ENCODE data around the gene NPAT. TPM values are rescaled to one million over a fixed set of nuclear protein-coding genes. Genes with fewer than 3 reads are reported as not detected.

Gene NPAT
- total RNA-seq, 1 donor from 2014 or later = 39.2 TPM

GRCh38 chr11:108160970-108161566 lies 61.4 kb downstream of the NPAT start:
- H3F3A ChIP-seq (ENCODE audit: low read depth) = no peaks in the 10 kb centered on the region
- H3K4me1 ChIP-seq = no peaks in the 10 kb centered on the region
- no peaks in the 10 kb centered on the region for H3K9me3 ChIP-seq (ENCODE audit: low read depth)
- H3K9ac ChIP-seq = no peak overlapping the region
- TF ChIP-seq EZH2phosphoT487 (IDR thresholded peaks at IDR 0.05) = no peak
- TF ChIP-seq EZH2 (IDR thresholded peaks at IDR 0.05) = no peak
- no peak for TF ChIP-seq CTCF (IDR thresholded peaks at IDR 0.05)
- H3K36me3 Mint-ChIP-seq = peaks cover 7% of the 10 kb centered on the region
- DNase-seq (ENCODE audit: low spot score) = no peak
- H3K4me1 Mint-ChIP-seq = no peaks in the 10 kb centered on the region
- no peaks in the 10 kb centered on the region for H4K20me1 ChIP-seq (ENCODE audit: low read depth)
- H3K79me2 ChIP-seq (ENCODE audit: low read depth) = no peaks in the 10 kb centered on the region
- H3K27ac Mint-ChIP-seq = peak overlapping the region; percentile 21
- H3K27me3 Mint-ChIP-seq (ENCODE audit: insufficient read depth, low read depth) = no peaks in the 10 kb centered on the region
- H3K4me2 ChIP-seq = no peak overlapping the region
- H2AFZ ChIP-seq (replicated peaks) = no peak overlapping the region
- no peak overlapping the region for H3K4me3 ChIP-seq
- no peak overlapping the region for H3K4me3 Mint-ChIP-seq
- H3K36me3 ChIP-seq = peaks cover 15% of the 10 kb centered on the region
- H3K9me3 Mint-ChIP-seq = no peaks in the 10 kb centered on the region
- H3K27me3 ChIP-seq = no peaks in the 10 kb centered on the region
- H3K27ac ChIP-seq = no peak overlapping the region

- TF ChIP-seq EZH2phosphoT487 (IDR thresholded peaks at IDR 0.05) (no peak), EZH2 (IDR thresholded peaks at IDR 0.05) (no peak), CTCF (IDR thresholded peaks at IDR 0.05) (no peak)
- H3K27ac Mint-ChIP-seq = no peak overlapping the region
- no peaks in the 10 kb centered on the region for H3K4me1 Mint-ChIP-seq
These were observed 67.8 kb downstream of the NPAT start for GRCh38 chr11:108154591-108154990.

GRCh38 chr11:108148556-108148955 lies 73.9 kb downstream of the NPAT start:
- Histone ChIP-seq H3K79me2 (ENCODE audit: low read depth) (no peaks in the 10 kb centered on the region), H3K36me3 (peaks cover 10% of the 10 kb centered on the region), H3K4me3 (no peak overlapping the region), H3F3A (ENCODE audit: low read depth) (no peaks in the 10 kb centered on the region), H3K27me3 (no peaks in the 10 kb centered on the region), H3K9me3 (ENCODE audit: low read depth) (no peaks in the 10 kb centered on the region), H4K20me1 (ENCODE audit: low read depth) (no peaks in the 10 kb centered on the region), H2AFZ (replicated peaks) (no peak overlapping the region), H3K4me1 (no peaks in the 10 kb centered on the region), H3K27ac (no peak overlapping the region), H3K4me2 (no peak overlapping the region), H3K9ac (no peak overlapping the region)
- DNase-seq (ENCODE audit: low spot score) = no peak
- no peak overlapping the region for H3K27ac Mint-ChIP-seq
- H3K4me1 Mint-ChIP-seq = no peaks in the 10 kb centered on the region
- no peaks in the 10 kb centered on the region for H3K9me3 Mint-ChIP-seq
- TF ChIP-seq CTCF (IDR thresholded peaks at IDR 0.05) (no peak), EZH2phosphoT487 (IDR thresholded peaks at IDR 0.05) (no peak), EZH2 (IDR thresholded peaks at IDR 0.05) (no peak)
- H3K4me3 Mint-ChIP-seq = no peak overlapping the region
- peaks cover 16% of the 10 kb centered on the region for H3K36me3 Mint-ChIP-seq
- no peaks in the 10 kb centered on the region for H3K27me3 Mint-ChIP-seq (ENCODE audit: insufficient read depth, low read depth)

More at GRCh38 chr11:108154591-108154990, 67.8 kb downstream of the NPAT start:
- no peak overlapping the region for H3K27ac ChIP-seq
- H3K9me3 Mint-ChIP-seq = no peaks in the 10 kb centered on the region
- H3K9me3 ChIP-seq (ENCODE audit: low read depth) = no peaks in the 10 kb centered on the region
- no peaks in the 10 kb centered on the region for H3F3A ChIP-seq (ENCODE audit: low read depth)
- H3K36me3 ChIP-seq = peaks cover 8% of the 10 kb centered on the region
- H3K4me1 ChIP-seq = no peaks in the 10 kb centered on the region
- H2AFZ ChIP-seq (replicated peaks) = no peak overlapping the region
- H4K20me1 ChIP-seq (ENCODE audit: low read depth) = no peaks in the 10 kb centered on the region
- H3K36me3 Mint-ChIP-seq = peaks cover 9% of the 10 kb centered on the region
- no peak overlapping the region for H3K9ac ChIP-seq
- no peaks in the 10 kb centered on the region for H3K27me3 ChIP-seq
- H3K4me3 ChIP-seq = no peak overlapping the region
- H3K4me2 ChIP-seq = no peak overlapping the region
- H3K27me3 Mint-ChIP-seq (ENCODE audit: insufficient read depth, low read depth) = no peaks in the 10 kb centered on the region
- no peak for DNase-seq (ENCODE audit: low spot score)
- no peaks in the 10 kb centered on the region for H3K79me2 ChIP-seq (ENCODE audit: low read depth)
- no peak overlapping the region for H3K4me3 Mint-ChIP-seq

All from neural progenitor cell (in vitro differentiated cells).